OCI-LY1 (cell line): ENCODE results near the gene ADAM19.

Experiments
- EZH2 ChIP-seq: fragments of 200-600 bp; sonication (generic), shearing (Covaris generic); IDR thresholded peaks from 2 replicates; pipeline ENCODE4 v1.8.0; 2017; ENCODE audit warnings: borderline replicate concordance, mixed run types, mild to moderate bottlenecking, antibody characterized with exemption, low read length, moderate library complexity, mixed read lengths
- TF ChIP-seq, protein P1 (sequence below): fragments of 200-600 bp; sonication (generic), shearing (Covaris generic); IDR thresholded peaks from 2 replicates; pipeline ENCODE4 v1.5.1; 2017; ENCODE audit warnings: mild to moderate bottlenecking, antibody characterized with exemption, low read length, moderate library complexity, mixed read lengths

DNA sequence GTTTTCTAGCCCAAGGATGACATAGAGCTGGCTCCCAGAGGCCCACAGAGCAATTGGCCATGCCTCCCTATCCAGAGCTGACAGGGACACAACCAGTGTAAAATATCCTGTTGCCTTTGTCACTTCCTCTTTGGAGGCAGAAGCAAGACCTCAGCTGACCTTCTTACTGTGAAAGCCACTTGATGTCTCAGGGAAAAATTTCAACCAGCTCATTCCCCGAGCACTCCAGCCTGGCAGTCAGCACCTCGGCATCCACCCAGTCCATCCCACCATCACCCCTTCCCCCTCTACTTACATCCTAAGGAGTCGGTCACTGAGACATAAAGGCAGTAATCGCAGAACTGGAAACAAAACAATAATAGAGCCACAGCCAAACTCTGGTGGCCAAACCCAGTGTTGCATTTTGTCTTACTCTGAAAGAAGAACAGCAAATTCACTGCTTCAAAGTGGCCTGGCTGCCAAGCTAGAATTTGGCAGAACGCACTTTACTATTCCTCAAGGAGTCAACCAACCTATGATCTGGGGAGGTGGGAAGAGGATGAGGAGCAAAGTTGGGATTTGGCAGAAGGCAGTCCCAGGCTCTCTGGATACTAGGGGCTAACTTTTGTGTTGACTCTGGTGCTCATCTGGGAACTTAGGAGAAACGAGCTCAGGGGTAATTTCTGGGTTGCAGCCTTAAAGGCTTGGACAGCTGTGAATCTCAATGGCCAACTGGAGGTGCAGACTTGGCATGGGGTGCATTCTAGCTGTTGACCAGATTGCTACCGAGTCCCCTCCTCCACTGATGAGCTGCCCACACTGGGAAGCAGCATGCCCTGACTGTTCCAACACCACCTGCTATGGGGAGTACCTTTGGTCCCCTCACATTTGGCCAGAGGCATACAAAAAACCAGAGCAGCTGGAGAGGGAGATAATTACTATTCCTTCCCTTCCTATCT is 101.9 kb downstream of the ADAM19 start:
- TF ChIP-seq, protein P1, sequence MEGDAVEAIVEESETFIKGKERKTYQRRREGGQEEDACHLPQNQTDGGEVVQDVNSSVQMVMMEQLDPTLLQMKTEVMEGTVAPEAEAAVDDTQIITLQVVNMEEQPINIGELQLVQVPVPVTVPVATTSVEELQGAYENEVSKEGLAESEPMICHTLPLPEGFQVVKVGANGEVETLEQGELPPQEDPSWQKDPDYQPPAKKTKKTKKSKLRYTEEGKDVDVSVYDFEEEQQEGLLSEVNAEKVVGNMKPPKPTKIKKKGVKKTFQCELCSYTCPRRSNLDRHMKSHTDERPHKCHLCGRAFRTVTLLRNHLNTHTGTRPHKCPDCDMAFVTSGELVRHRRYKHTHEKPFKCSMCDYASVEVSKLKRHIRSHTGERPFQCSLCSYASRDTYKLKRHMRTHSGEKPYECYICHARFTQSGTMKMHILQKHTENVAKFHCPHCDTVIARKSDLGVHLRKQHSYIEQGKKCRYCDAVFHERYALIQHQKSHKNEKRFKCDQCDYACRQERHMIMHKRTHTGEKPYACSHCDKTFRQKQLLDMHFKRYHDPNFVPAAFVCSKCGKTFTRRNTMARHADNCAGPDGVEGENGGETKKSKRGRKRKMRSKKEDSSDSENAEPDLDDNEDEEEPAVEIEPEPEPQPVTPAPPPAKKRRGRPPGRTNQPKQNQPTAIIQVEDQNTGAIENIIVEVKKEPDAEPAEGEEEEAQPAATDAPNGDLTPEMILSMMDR = no peak
- TF ChIP-seq EZH2 = no peak
